ENCODE data around the gene ADCY4.

The ADCY4 gene

GRCh38 chr14:24296341-24297157 is 38.3 kb downstream of the ADCY4 start:
- peak; percentile 92 to 98 (median 96) for DNase-seq

GRCh38 chr14:24293525-24293924 is 41.3 kb downstream of the ADCY4 start:
- no peak for DNase-seq

- DNase-seq: no peak
Measured at GRCh38 chr14:24292118-24292807, 42.6 kb downstream of the ADCY4 start.

- DNase-seq: no peak
Measured at GRCh38 chr14:24291446-24292117, 43.3 kb downstream of the ADCY4 start.

GRCh38 chr14:24290746-24291145 is 44.1 kb downstream of the ADCY4 start:
- DNase-seq: no peak

- DNase-seq: no peak
Measured at GRCh38 chr14:24289649-24290280, 45.1 kb downstream of the ADCY4 start.

GRCh38 chr14:24286996-24287395 is 47.9 kb downstream of the ADCY4 start:
- DNase-seq: no peak

- DNase-seq: no peak
Measured at GRCh38 chr14:24285351-24285750, 49.5 kb downstream of the ADCY4 start.

- DNase-seq: no peak
Measured at GRCh38 chr14:24284501-24285035, 50.3 kb downstream of the ADCY4 start.

GRCh38 chr14:24283796-24284460 is 50.9 kb downstream of the ADCY4 start:
- DNase-seq: no peak

- DNase-seq: no peak
Measured at GRCh38 chr14:24282736-24283135, 52.1 kb downstream of the ADCY4 start.

- peak; percentile 37 to 54 (median 44) for DNase-seq
Measured at GRCh38 chr14:24281636-24282035, 53.2 kb downstream of the ADCY4 start.

- peak in 1 of 3 donors; percentile 30 for DNase-seq
Measured at GRCh38 chr14:24280797-24281460, 53.9 kb downstream of the ADCY4 start.

- peak; percentile 70 to 84 (median 82) for DNase-seq
Measured at GRCh38 chr14:24279301-24280186, 55.3 kb downstream of the ADCY4 start.

- DNase-seq: no peak
Measured at GRCh38 chr14:24278424-24278823, 56.4 kb downstream of the ADCY4 start.

- peak; percentile 80 to 85 (median 84) for DNase-seq
Measured at GRCh38 chr14:24277606-24278321, 57.1 kb downstream of the ADCY4 start.

- peak in 1 of 3 donors; percentile 28 for DNase-seq
Measured at GRCh38 chr14:24277071-24277470, 57.8 kb downstream of the ADCY4 start.

GRCh38 chr14:24274101-24274543 is 60.7 kb downstream of the ADCY4 start:
- peak; percentile 73 to 88 (median 85) for DNase-seq

GRCh38 chr14:24273422-24273998 is 61.4 kb downstream of the ADCY4 start:
- peak in 2 of 3 donors; percentile 35 to 43 for DNase-seq

Measured in suppressor macrophage treated with lipopolysaccharide for 1 hour (primary cell).